ENCODE measurements around the gene MOCOS.

The MOCOS gene

GRCh38 chr18:36297417-36298125 lies 110.3 kb downstream of the MOCOS start, which contains the start of gene FHOD3:
Gene FHOD3 (plus strand): TSS chr18:36297713. CDS start chr18:36297836, 123 bp downstream.
- TF ChIP-seq CTCF (IDR thresholded peaks at IDR 0.05; ENCODE audit: insufficient read depth, low read depth, low read length, missing control alignments), result no peak
- peak within 1 kb of the TSS; percentile 50 for H3K4me3 ChIP-seq (ENCODE audit: low read length)

GRCh38 chr18:36298126-36298741 lies 110.9 kb downstream of the MOCOS start:
- no peak for DNase-seq (ENCODE audit: low read depth)
- TF ChIP-seq CTCF (IDR thresholded peaks at IDR 0.05; ENCODE audit: insufficient read depth, low read depth, low read length, missing control alignments), result no peak
- H3K4me3 ChIP-seq (ENCODE audit: low read length), result peak overlapping the region; percentile 50

More at GRCh38 chr18:36297417-36298125, 110.3 kb downstream of the MOCOS start, which contains the start of gene FHOD3:
- peak; percentile 30 for DNase-seq (ENCODE audit: low read depth)

DNA sequence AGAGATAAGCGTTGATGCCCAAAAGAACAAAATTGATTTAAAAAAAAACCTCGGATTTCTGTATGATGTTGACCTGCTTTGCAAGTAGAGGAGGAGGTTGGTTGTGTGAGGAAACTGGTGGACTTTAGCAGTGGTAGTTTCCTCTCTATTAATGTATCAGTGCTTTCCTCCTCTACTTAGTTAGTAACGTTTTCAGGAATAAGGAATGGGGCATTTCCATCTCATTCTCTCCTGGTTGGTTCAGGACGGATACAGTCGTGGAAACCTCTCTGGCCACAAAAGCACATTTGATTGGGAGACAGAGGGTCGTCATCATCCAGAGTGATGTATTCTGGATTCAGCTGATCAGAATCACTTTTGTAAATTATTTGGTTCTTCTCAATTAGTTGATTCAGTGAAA lies 111.7 kb downstream of the MOCOS start:
- no peak for DNase-seq (ENCODE audit: low read depth)
- no peak overlapping the region for H3K4me3 ChIP-seq (ENCODE audit: low read length)
- no peak for TF ChIP-seq CTCF (IDR thresholded peaks at IDR 0.05; ENCODE audit: insufficient read depth, low read depth, low read length, missing control alignments)

GRCh38 chr18:36300211-36300610 lies 112.9 kb downstream of the MOCOS start:
- H3K4me3 ChIP-seq (ENCODE audit: low read length), result no peak overlapping the region
- no peak for DNase-seq (ENCODE audit: low read depth)
- TF ChIP-seq CTCF (IDR thresholded peaks at IDR 0.05; ENCODE audit: insufficient read depth, low read depth, low read length, missing control alignments), result no peak

DNA sequence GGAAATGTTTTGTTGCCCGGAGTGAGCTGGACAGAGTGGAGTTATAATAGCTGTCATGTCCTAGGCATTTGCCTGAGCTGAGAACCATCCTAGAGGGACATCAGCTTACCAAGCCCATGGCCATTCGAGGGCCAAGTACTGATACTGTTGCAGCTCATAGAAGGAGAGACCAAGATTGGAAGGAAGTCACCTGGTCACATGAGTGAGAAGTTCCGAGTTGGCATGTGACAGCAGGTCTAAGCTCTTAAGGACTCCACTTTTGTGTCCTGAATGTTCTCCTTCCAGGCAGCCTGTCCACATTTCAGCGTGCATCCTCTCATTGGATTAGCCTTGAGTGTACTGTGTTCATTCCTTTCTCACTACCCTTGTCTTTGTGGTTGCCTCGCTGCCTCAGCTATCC lies 114.6 kb downstream of the MOCOS start:
- H3K4me3 ChIP-seq (ENCODE audit: low read length), result no peak overlapping the region
- TF ChIP-seq CTCF (IDR thresholded peaks at IDR 0.05; ENCODE audit: insufficient read depth, low read depth, low read length, missing control alignments), result no peak
- no peak for DNase-seq (ENCODE audit: low read depth)

DNA sequence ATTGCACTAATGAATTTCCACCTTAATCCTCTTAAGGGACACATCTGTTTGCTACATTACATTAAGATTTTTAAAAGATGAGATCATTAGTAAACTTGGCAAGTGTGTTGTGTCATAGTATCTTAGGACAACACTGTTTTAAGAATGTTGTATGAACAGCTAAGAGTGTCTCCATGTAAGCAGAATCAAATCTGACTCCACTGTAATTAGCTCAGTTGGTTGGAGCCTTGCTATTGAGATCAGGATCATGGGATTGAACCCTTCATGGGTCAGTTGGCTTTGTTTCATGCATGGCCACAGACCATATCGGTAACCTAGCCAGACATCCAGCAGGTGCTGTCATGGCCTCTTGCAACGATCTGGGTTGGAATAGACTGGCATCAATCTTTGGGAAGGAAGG lies 115.4 kb downstream of the MOCOS start:
- TF ChIP-seq CTCF (IDR thresholded peaks at IDR 0.05; ENCODE audit: insufficient read depth, low read depth, low read length, missing control alignments), result no peak
- peak; percentile 54 for DNase-seq (ENCODE audit: low read depth)
- no peak overlapping the region for H3K4me3 ChIP-seq (ENCODE audit: low read length)
